B cell (primary cell): ENCODE data around the gene ADAM17. TPM values are rescaled to one million over a fixed set of nuclear protein-coding genes. Genes with fewer than 3 reads are reported as not detected.

Experiments used
- ATAC-seq: fragments of 200-7000 bp; cut with Tn5 transposase; one replicate; pipeline ENCODE4 v1.10.0; 2021; ENCODE audit warnings: low read depth, mild to moderate bottlenecking, moderate number of reproducible peaks, moderate library complexity
- CTCF ChIA-PET: fragments of 350-600 bp; sonication (Branson Sonifier 250); formaldehyde crosslinking; loops from one replicate; lab custom pipeline; 2021; ENCODE audit warnings: antibody characterized with exemption, inconsistent platforms; lab: Charles Lee
- POLR2A ChIA-PET: fragments of 350-600 bp; sonication (Branson Sonifier 250); formaldehyde crosslinking; loops from one replicate; lab custom pipeline; 2021; ENCODE audit warnings: antibody characterized with exemption; lab: Charles Lee
- DNase-seq: peaks from one replicate; pipeline ENCODE4 v3.0.0; 2013
- H2AFZ ChIP-seq: 2 replicates; pipeline ENCODE4 v1.6.1; 2012; ENCODE audit warnings: mild to moderate bottlenecking, low read depth, low read length; ENCODE audit not compliant: insufficient read depth, poor library complexity, severe bottlenecking
- H3K27ac ChIP-seq, 2 donors: 1 replicate in 1 of 2; 2 replicates in 1 of 2; pipeline ENCODE4 v1.5.1; 2012 to 2013; ENCODE audit warnings: low read length in 2 of 2, mild to moderate bottlenecking in 2 of 2, moderate library complexity in 1 of 2
- H3K27me3 ChIP-seq, 4 experiments: fragments of 200-600 bp in 1 of 4; sonication (generic) in 1 of 4; replicated peaks in 1 of 4; 1 replicate in 2 of 4; 2 replicates in 2 of 4; pipeline versions ENCODE4 v1.6.1 to v1.7.0; 2013 to 2016; ENCODE audit warnings: low read length in 3 of 4, mild to moderate bottlenecking in 2 of 4, mixed read lengths in 1 of 4, moderate library complexity in 1 of 4; ENCODE audit not compliant: insufficient read depth in 4 of 4, control insufficient read depth in 3 of 4; ENCODE audit errors: control extremely low read depth in 1 of 4
- H3K36me3 ChIP-seq, 2 experiments: replicated peaks in 1 of 2; 1 replicate in 1 of 2; 2 replicates in 1 of 2; pipeline versions ENCODE4 v1.6.1 to v1.7.1; 2013; ENCODE audit warnings: low read length in 1 of 2; ENCODE audit not compliant: insufficient read depth in 2 of 2, control insufficient read depth in 1 of 2; ENCODE audit errors: control extremely low read depth in 1 of 2, extremely low read depth in 1 of 2
- H3K4me1 ChIP-seq, 2 donors: fragments of 200-600 bp in 1 of 2; sonication (generic) in 1 of 2; 1 replicate in 1 of 2; 2 replicates in 1 of 2; pipeline versions ENCODE4 v1.5.1 to v1.6.1; 2013 to 2017; ENCODE audit warnings: low read length in 2 of 2; ENCODE audit not compliant: control insufficient read depth in 2 of 2, insufficient read depth in 2 of 2
- H3K4me2 ChIP-seq: replicated peaks from 2 replicates; pipeline ENCODE3; 2012; ENCODE audit warnings: mild to moderate bottlenecking, low read depth, low read length; ENCODE audit not compliant: poor library complexity, severe bottlenecking
- H3K4me3 ChIP-seq, 5 experiments: fragments of 200-600 bp in 1 of 5; sonication (generic) in 1 of 5; 1 replicate in 3 of 5; 2 replicates in 2 of 5; pipeline versions ENCODE4 v1.5.1 to v1.7.0; 2011 to 2016; ENCODE audit warnings: low read length in 4 of 5, mild to moderate bottlenecking in 4 of 5, low read depth in 2 of 5, control low read depth in 1 of 5, moderate library complexity in 1 of 5; ENCODE audit not compliant: insufficient read depth in 1 of 5; ENCODE audit errors: control extremely low read depth in 1 of 5, extremely low read depth in 1 of 5
- H3K79me2 ChIP-seq: fragments of 200-600 bp; sonication (generic); one replicate; pipeline ENCODE4 v1.6.0; 2016; ENCODE audit warnings: low read length; ENCODE audit not compliant: control insufficient read depth, insufficient read depth
- H3K9ac ChIP-seq: fragments of 200-600 bp; sonication (generic); 2 replicates; pipeline ENCODE4 v1.6.1; 2017; ENCODE audit warnings: mild to moderate bottlenecking, low read length, moderate library complexity
- H3K9me3 ChIP-seq, 3 donors: one replicate each; pipeline versions ENCODE4 v1.6.1 to v1.7.1; 2013; ENCODE audit warnings: low read length in 2 of 3; ENCODE audit not compliant: control insufficient read depth in 2 of 3, insufficient read depth in 1 of 3; ENCODE audit errors: control extremely low read depth in 1 of 3
- H4K20me1 ChIP-seq: 2 replicates; pipeline ENCODE4 v1.6.0; 2012; ENCODE audit warnings: mild to moderate bottlenecking, low read length; ENCODE audit not compliant: insufficient read depth, control insufficient read depth, poor library complexity, severe bottlenecking
- H3K27ac Mint-ChIP-seq: one replicate; pipeline ENCODE4 v1.8.0; 2021; ENCODE audit warnings: mixed read lengths
- H3K27me3 Mint-ChIP-seq: one replicate; pipeline ENCODE4 v1.8.0; 2021; ENCODE audit warnings: mixed read lengths
- H3K4me1 Mint-ChIP-seq: one replicate; pipeline ENCODE4 v1.8.0; 2021; ENCODE audit warnings: mixed read lengths
- H3K4me3 Mint-ChIP-seq: one replicate; pipeline ENCODE4 v1.8.0; 2021; ENCODE audit warnings: mixed read lengths
- H3K9me3 Mint-ChIP-seq: one replicate; pipeline ENCODE4 v1.8.0; 2022; ENCODE audit warnings: mixed read lengths; ENCODE audit not compliant: insufficient read depth
- CTCF ChIP-seq: fragments of 200-600 bp; IDR thresholded peaks from one replicate; pipeline ENCODE4 v1.8.0; 2022; ENCODE audit warnings: antibody characterized with exemption, mild to moderate bottlenecking
- EZH2 ChIP-seq: IDR thresholded peaks from 2 replicates; pipeline ENCODE4 v1.6.1; 2012; ENCODE audit warnings: borderline replicate concordance, low read depth, mild to moderate bottlenecking, moderate library complexity, low read length; ENCODE audit not compliant: insufficient read depth, poor library complexity, severe bottlenecking
- WGBS: methylation state at CpG from one replicate; pipeline ENCODE4 v1.1.5; 2013; ENCODE audit warnings: missing lambda C conversion rate; ENCODE audit not compliant: insufficient coverage; 5-methylcytosine and 5-hydroxymethylcytosine counted together
- intact Hi-C: fragments of 100-400 bp; cut with micrococcal nuclease; formaldehyde crosslinking; loops from one replicate; pipeline ENCODE4 v1.10.0; 2022
- polyA plus RNA-seq: library from polyadenylated mRNA; depleted of rRNA; stranded (reverse); fragments of >200 nt; gene quantifications from 2 replicates; pipeline ENCODE4 v1.2.3, GENCODE V29; 2012
- total RNA-seq, 2 donors: library from RNA; stranded (reverse); fragments of 120-200 nt in 1 of 2; gene quantifications; 1 replicate in 1 of 2; 2 replicates in 1 of 2; pipeline versions ENCODE4 v1.2.3 to v1.2.4, GENCODE V29; 2013 to 2022

ADAM17 gene
- total and polyA plus RNA-seq, 2 donors (not counting 1 experiment from before 2014, with no cell fraction given), result 13.9 to 57.8 TPM

DNA sequence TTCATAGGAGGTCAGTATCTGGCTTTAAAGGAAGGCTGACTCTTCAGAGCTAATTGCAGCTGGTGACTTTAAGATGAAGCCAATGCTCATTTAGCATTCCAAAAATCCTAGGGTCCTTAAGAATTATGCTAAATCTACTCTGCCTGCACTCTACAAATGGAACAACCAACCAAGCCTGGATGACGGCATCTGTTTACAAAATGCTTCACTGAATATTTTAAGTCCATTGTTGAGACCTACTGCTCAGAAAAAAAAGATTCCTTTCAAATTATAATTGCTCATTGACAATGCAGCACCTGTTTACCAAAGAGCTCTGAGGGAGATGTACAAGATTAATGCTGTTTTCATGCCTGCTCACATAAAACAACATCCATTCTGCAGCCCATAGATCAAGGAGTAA is 43.8 kb upstream of the ADAM17 start:
- no peak for ATAC-seq
- H3K27ac Mint-ChIP-seq, result no peak overlapping the region
- POLR2A ChIA-PET, result no interaction called here

More for the DNA sequence above, 43.8 kb upstream of the ADAM17 start:
- no peaks in the 10 kb centered on the region for H3K27me3 ChIP-seq
- no peak overlapping the region for H3K27ac ChIP-seq
- TF ChIP-seq CTCF, result no peak
- TF ChIP-seq EZH2, result no peak
- WGBS, result no CpG with 5 or more reads among the region's 1 CpG
- H3K4me3 Mint-ChIP-seq, result no peak overlapping the region
- peaks cover 8 to 9% (median 8%) of the 10 kb centered on the region in 3 donors for H3K9me3 ChIP-seq
- DNase-seq, result no peak
- H3K9me3 Mint-ChIP-seq, result peaks cover 10% of the 10 kb centered on the region
- H3K4me2 ChIP-seq, result no peak overlapping the region
- H3K27me3 Mint-ChIP-seq, result no peaks in the 10 kb centered on the region
- no peak overlapping the region for H3K9ac ChIP-seq
- no peak overlapping the region for H2AFZ ChIP-seq
- H3K4me3 ChIP-seq, result no peak overlapping the region
- H4K20me1 ChIP-seq, result peaks cover 20% of the 10 kb centered on the region
- peaks cover 15 to 16% of the 10 kb centered on the region in 2 donors for H3K4me1 ChIP-seq
- CTCF ChIA-PET, result interaction anchor here (1.0 kb wide), 1 partner anchor 40 kb away, joined by 3 read pairs; no protein-coding TSS in a partner anchor
- H3K4me1 Mint-ChIP-seq, result peaks cover 33% of the 10 kb centered on the region
- intact Hi-C loops, result loop anchor here (5.0 kb wide), 1 partner anchor 33 kb away; the partner anchor contains the start of gene YWHAQ
- H3K79me2 ChIP-seq, result peaks cover 90% of the 10 kb centered on the region
- peaks cover 14 to 22% of the 10 kb centered on the region in 2 experiments for H3K36me3 ChIP-seq
